ENCODE measurements around the gene SMCHD1. TPM values are rescaled to one million over a fixed set of nuclear protein-coding genes. Genes with fewer than 3 reads are reported as not detected.
A peak's percentile ranks its signal among the peaks of the same experiment; 100 is the strongest.
"Not testable (repeated sequence)": the region's sequence is repeated elsewhere in the genome, so short reads cannot be mapped to it uniquely, and the experiment has no call there.

SMCHD1 gene
- total and polyA plus RNA-seq, 4 donors, result 7.9 to 88.9 (median 46.6) TPM

DNA sequence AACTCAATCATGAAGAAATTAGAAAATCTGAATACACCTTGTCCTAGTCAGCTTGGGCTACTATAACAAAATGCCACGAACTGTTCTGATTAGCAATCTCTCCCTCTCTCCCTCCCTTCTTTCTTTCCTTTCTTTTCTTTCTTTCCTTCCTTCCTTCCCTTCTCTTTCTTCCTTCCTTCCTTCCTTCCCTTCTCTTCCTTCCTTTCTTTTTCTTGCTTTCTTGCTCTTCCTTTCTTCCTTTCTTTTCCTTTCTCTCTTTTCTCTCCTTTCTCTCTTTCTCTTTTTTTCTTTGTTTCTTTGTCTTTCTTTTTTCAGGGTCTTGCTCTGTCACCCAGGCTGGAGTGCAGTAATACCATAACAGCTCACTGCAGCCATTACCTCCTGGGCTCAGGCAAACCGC lies 167.7 kb downstream of the SMCHD1 start:
- Histone ChIP-seq H3K27me3 (ENCODE audit: control insufficient read depth in 1 of 2, insufficient read depth in 2 of 2, low read length in 1 of 2) (no peaks in the 10 kb centered on the region), H3K36me3 (ENCODE audit: control insufficient read depth in 1 of 2, insufficient read depth in 2 of 2, low read length in 1 of 2) (no peaks in the 10 kb centered on the region), H3K4me3 (ENCODE audit: low read length in 2 of 2) (no peak overlapping the region), H3K9me3 (ENCODE audit: control insufficient read depth, low read length) (no peaks in the 10 kb centered on the region), H3K27ac (ENCODE audit: low read depth in 1 of 2, low read length in 2 of 2) (no peak overlapping the region), H3K4me1 (ENCODE audit: control insufficient read depth in 1 of 2, insufficient read depth in 2 of 2, low read length in 2 of 2) (peaks cover 0 to 4% of the 10 kb centered on the region in 2 donors)
- intact Hi-C loops (cut with DNase I), result no loop called here
- ATAC-seq (ENCODE audit: low FRiP score) (no peak), DNase-seq (no peak)
- WGBS, 2 donors, result 76 to 88% methylated on average over 2 of the region's 2 CpGs

GRCh38 chr18:2823966-2824365 lies 168.4 kb downstream of the SMCHD1 start:
- DNase-seq (no peak), ATAC-seq (ENCODE audit: low FRiP score) (no peak)
- Histone ChIP-seq H3K27me3 (ENCODE audit: control insufficient read depth in 1 of 2, insufficient read depth in 2 of 2, low read length in 1 of 2) (no peaks in the 10 kb centered on the region), H3K4me1 (ENCODE audit: control insufficient read depth in 1 of 2, insufficient read depth in 2 of 2, low read length in 2 of 2) (peaks cover 0 to 4% of the 10 kb centered on the region in 2 donors), H3K9me3 (ENCODE audit: control insufficient read depth, low read length) (no peaks in the 10 kb centered on the region), H3K4me3 (ENCODE audit: low read length in 2 of 2) (no peak overlapping the region), H3K27ac (ENCODE audit: low read depth in 1 of 2, low read length in 2 of 2) (no peak overlapping the region), H3K36me3 (ENCODE audit: control insufficient read depth in 1 of 2, insufficient read depth in 2 of 2, low read length in 1 of 2) (no peaks in the 10 kb centered on the region)
- 96 to 99% methylated on average over 2 of the region's 2 CpGs for WGBS, 2 donors
- intact Hi-C loops (cut with DNase I), result no loop called here

GRCh38 chr18:2824865-2825264 lies 169.3 kb downstream of the SMCHD1 start:
- Histone ChIP-seq H3K4me3 (ENCODE audit: low read length in 2 of 2) (no peak overlapping the region), H3K36me3 (ENCODE audit: control insufficient read depth in 1 of 2, insufficient read depth in 2 of 2, low read length in 1 of 2) (no peaks in the 10 kb centered on the region), H3K27ac (ENCODE audit: low read depth in 1 of 2, low read length in 2 of 2) (no peak overlapping the region), H3K9me3 (ENCODE audit: control insufficient read depth, low read length) (no peaks in the 10 kb centered on the region), H3K27me3 (ENCODE audit: control insufficient read depth in 1 of 2, insufficient read depth in 2 of 2, low read length in 1 of 2) (no peaks in the 10 kb centered on the region), H3K4me1 (ENCODE audit: control insufficient read depth in 1 of 2, insufficient read depth in 2 of 2, low read length in 2 of 2) (peaks cover 0 to 4% of the 10 kb centered on the region in 2 donors)
- ATAC-seq (ENCODE audit: low FRiP score) (no peak), DNase-seq (no peak)
- intact Hi-C loops (cut with DNase I), result no loop called here
- WGBS, 2 donors, result 86 to 91% methylated on average over 5 of the region's 5 CpGs

- 94 to 97% methylated on average over 3 of the region's 3 CpGs for WGBS, 2 donors
- Histone ChIP-seq H3K4me1 (ENCODE audit: control insufficient read depth in 1 of 2, insufficient read depth in 2 of 2, low read length in 2 of 2) (peaks cover 0 to 4% of the 10 kb centered on the region in 2 donors), H3K36me3 (ENCODE audit: control insufficient read depth in 1 of 2, insufficient read depth in 2 of 2, low read length in 1 of 2) (no peaks in the 10 kb centered on the region), H3K9me3 (ENCODE audit: control insufficient read depth, low read length) (no peaks in the 10 kb centered on the region), H3K27ac (ENCODE audit: low read depth in 1 of 2, low read length in 2 of 2) (no peak overlapping the region), H3K4me3 (ENCODE audit: low read length in 2 of 2) (no peak overlapping the region), H3K27me3 (ENCODE audit: control insufficient read depth in 1 of 2, insufficient read depth in 2 of 2, low read length in 1 of 2) (no peaks in the 10 kb centered on the region)
- no peak for ATAC-seq (ENCODE audit: low FRiP score)
- intact Hi-C loops (cut with DNase I), result no loop called here
- DNase-seq, result no peak
Measured at GRCh38 chr18:2825613-2826175, 170.2 kb downstream of the SMCHD1 start.

GRCh38 chr18:2826581-2826980 lies 171.1 kb downstream of the SMCHD1 start:
- no peaks in the 10 kb centered on the region for H3K27me3 ChIP-seq (ENCODE audit: control insufficient read depth in 1 of 2, insufficient read depth in 2 of 2, low read length in 1 of 2)
- H3K4me1 ChIP-seq (ENCODE audit: control insufficient read depth in 1 of 2, insufficient read depth in 2 of 2, low read length in 2 of 2), result peaks cover 0 to 4% of the 10 kb centered on the region in 2 donors
- intact Hi-C loops (cut with DNase I), result no loop called here
- ATAC-seq (ENCODE audit: low FRiP score) (peak; percentile 56), DNase-seq (peak in 1 of 2 donors; percentile 64)
- H3K36me3 ChIP-seq (ENCODE audit: control insufficient read depth in 1 of 2, insufficient read depth in 2 of 2, low read length in 1 of 2), result no peaks in the 10 kb centered on the region
- no peak overlapping the region for H3K4me3 ChIP-seq (ENCODE audit: low read length in 2 of 2)
- H3K27ac ChIP-seq (ENCODE audit: low read depth in 1 of 2, low read length in 2 of 2), result peak overlapping the region in 1 of 2 donors; percentile 23
- no peaks in the 10 kb centered on the region for H3K9me3 ChIP-seq (ENCODE audit: control insufficient read depth, low read length)
- 14 to 17% methylated on average over 10 of the region's 10 CpGs for WGBS, 2 donors

- no peaks in the 10 kb centered on the region for H3K27me3 ChIP-seq (ENCODE audit: control insufficient read depth in 1 of 2, insufficient read depth in 2 of 2, low read length in 1 of 2)
- ATAC-seq (ENCODE audit: low FRiP score), result no peak
- 81 to 87% methylated on average over 5 of the region's 5 CpGs for WGBS, 2 donors
- DNase-seq, result no peak
- H3K4me1 ChIP-seq (ENCODE audit: control insufficient read depth in 1 of 2, insufficient read depth in 2 of 2, low read length in 2 of 2), result peaks cover 0 to 4% of the 10 kb centered on the region in 2 donors
- no peak overlapping the region for H3K27ac ChIP-seq (ENCODE audit: low read depth in 1 of 2, low read length in 2 of 2)
- no peaks in the 10 kb centered on the region for H3K36me3 ChIP-seq (ENCODE audit: control insufficient read depth in 1 of 2, insufficient read depth in 2 of 2, low read length in 1 of 2)
- no peak overlapping the region for H3K4me3 ChIP-seq (ENCODE audit: low read length in 2 of 2)
- no peaks in the 10 kb centered on the region for H3K9me3 ChIP-seq (ENCODE audit: control insufficient read depth, low read length)
- intact Hi-C loops (cut with DNase I), result no loop called here
Measured at GRCh38 chr18:2827061-2827460, 171.5 kb downstream of the SMCHD1 start.

- WGBS, 2 donors, result 91 to 94% methylated on average over 3 of the region's 3 CpGs
- H3K4me3 ChIP-seq (ENCODE audit: low read length in 2 of 2); ATAC-seq (ENCODE audit: low FRiP score): not testable (repeated sequence)
Measured at GRCh38 chr18:2836118-2836517, 180.6 kb downstream of the SMCHD1 start.

GRCh38 chr18:2837290-2837689 lies 181.8 kb downstream of the SMCHD1 start:
- H3K27ac ChIP-seq (ENCODE audit: low read depth in 1 of 2, low read length in 2 of 2); H3K4me1 ChIP-seq (ENCODE audit: control insufficient read depth in 1 of 2, insufficient read depth in 2 of 2, low read length in 2 of 2); H3K27me3 ChIP-seq (ENCODE audit: control insufficient read depth in 1 of 2, insufficient read depth in 2 of 2, low read length in 1 of 2); intact Hi-C loops (cut with DNase I); ATAC-seq (ENCODE audit: low FRiP score); DNase-seq; H3K36me3 ChIP-seq (ENCODE audit: control insufficient read depth in 1 of 2, insufficient read depth in 2 of 2, low read length in 1 of 2); H3K9me3 ChIP-seq (ENCODE audit: control insufficient read depth, low read length); H3K4me3 ChIP-seq (ENCODE audit: low read length in 2 of 2): not testable (repeated sequence)

More at GRCh38 chr18:2836118-2836517, 180.6 kb downstream of the SMCHD1 start:
- intact Hi-C loops (cut with DNase I); H3K9me3 ChIP-seq (ENCODE audit: control insufficient read depth, low read length); DNase-seq; H3K4me1 ChIP-seq (ENCODE audit: control insufficient read depth in 1 of 2, insufficient read depth in 2 of 2, low read length in 2 of 2); H3K27ac ChIP-seq (ENCODE audit: low read depth in 1 of 2, low read length in 2 of 2); H3K36me3 ChIP-seq (ENCODE audit: control insufficient read depth in 1 of 2, insufficient read depth in 2 of 2, low read length in 1 of 2); H3K27me3 ChIP-seq (ENCODE audit: control insufficient read depth in 1 of 2, insufficient read depth in 2 of 2, low read length in 1 of 2): not testable (repeated sequence)

GRCh38 chr18:2839202-2839601 lies 183.7 kb downstream of the SMCHD1 start:
- WGBS, 2 donors, result 85 to 89% methylated on average over 8 of the region's 8 CpGs
- ATAC-seq (ENCODE audit: low FRiP score), result no peak
- intact Hi-C loops (cut with DNase I), result no loop called here

More at GRCh38 chr18:2839202-2839601, 183.7 kb downstream of the SMCHD1 start:
- Histone ChIP-seq H3K27ac (ENCODE audit: low read depth in 1 of 2, low read length in 2 of 2) (no peak overlapping the region), H3K4me3 (ENCODE audit: low read length in 2 of 2) (no peak overlapping the region), H3K27me3 (ENCODE audit: control insufficient read depth in 1 of 2, insufficient read depth in 2 of 2, low read length in 1 of 2) (no peaks in the 10 kb centered on the region), H3K4me1 (ENCODE audit: control insufficient read depth in 1 of 2, insufficient read depth in 2 of 2, low read length in 2 of 2) (no peaks in the 10 kb centered on the region), H3K9me3 (ENCODE audit: control insufficient read depth, low read length) (no peaks in the 10 kb centered on the region), H3K36me3 (ENCODE audit: control insufficient read depth in 1 of 2, insufficient read depth in 2 of 2, low read length in 1 of 2) (no peaks in the 10 kb centered on the region)
- no peak for DNase-seq
